GM21381 (cell line): Measurements from ENCODE around the gene TMED9.

Experiments used
- ATAC-seq: cut with Tn5 transposase; IDR thresholded peaks from one replicate; pipeline ENCODE4 v1.9.1; 2021; ENCODE audit warnings: mild to moderate bottlenecking, moderate library complexity; ENCODE audit not compliant: unreplicated experiment

The TMED9 gene

DNA sequence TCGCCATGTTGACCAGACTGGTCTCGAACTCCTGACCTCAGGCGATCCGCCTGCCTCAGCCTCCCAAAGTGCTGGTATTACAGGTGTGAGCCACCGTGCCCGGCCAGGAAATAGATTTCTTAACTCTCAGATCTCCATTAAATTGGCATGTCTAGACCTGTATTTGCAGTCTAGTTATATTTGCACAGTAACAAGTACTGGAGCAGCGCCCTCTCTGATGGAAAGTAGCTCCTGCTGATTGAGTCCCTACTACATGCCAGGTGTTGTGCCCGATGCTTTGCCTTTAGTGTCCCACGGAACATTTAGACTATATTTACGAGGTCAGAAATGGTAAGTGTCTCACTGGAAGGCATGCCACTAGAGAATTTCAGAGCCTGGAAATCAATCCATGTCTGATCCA is 15.8 kb upstream of the TMED9 start:
- no peak for ATAC-seq

DNA sequence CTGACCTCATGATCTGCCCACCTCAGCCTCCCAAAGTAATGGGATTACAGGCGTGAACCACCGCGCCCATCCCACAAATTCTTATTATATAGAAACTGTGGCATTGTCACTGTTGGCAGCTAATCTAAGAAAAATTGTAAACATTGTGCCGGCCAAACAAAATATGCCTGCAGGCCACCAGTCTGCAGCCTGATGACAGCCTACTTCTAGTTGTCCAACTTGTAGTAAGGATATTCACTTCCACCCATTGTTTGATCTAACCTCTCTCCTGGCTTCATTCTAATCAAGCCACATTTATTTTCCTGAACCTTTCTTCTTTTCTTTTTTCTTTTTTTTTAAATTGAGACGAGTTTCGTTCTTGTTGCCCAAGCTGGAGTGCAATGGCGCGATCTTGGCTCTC is 13.7 kb upstream of the TMED9 start:
- no peak for ATAC-seq

DNA sequence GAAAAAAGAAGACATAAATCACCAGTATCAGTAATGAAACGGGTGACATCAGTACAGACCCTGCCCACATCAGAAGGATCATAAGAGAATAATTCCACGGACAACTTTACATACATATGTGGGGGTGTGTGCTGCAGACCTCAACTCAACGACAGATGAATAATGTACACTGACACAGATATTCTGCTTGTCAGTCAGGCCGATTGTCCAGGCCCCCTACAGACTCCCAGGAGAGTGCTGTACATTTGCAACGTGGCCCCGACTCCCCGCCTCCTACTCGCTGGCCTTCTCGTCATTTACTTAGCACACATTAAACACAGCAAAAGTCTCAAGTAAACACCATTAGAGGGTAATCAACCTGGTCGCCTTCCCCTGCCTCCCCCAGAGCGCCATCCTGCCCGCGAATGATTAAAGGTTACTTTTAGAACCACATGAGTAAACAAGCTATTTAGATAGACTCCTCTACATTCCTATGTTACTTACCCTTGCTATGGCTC is 3.5 kb upstream of the TMED9 start:
- ATAC-seq, result no peak

DNA sequence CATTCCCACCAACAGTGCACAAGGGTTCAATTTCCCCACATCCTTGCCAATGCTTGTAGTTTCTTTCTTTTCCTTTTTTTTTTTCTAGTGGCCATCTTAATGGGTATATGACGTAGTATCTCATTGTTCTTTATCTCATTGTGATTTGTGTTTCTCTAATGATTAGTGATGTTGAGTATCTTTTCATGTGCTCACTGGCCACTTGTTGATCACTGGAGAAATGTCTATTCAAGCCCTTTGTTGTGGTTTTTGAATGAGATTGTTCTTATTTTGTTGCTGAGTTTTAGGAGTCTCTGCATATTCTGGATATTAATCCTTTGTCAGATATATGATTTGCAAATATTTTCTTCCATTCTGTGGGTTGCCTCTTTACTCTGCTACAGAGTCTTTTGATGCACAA is 1.6 kb upstream of the TMED9 start:
- no peak for ATAC-seq

DNA sequence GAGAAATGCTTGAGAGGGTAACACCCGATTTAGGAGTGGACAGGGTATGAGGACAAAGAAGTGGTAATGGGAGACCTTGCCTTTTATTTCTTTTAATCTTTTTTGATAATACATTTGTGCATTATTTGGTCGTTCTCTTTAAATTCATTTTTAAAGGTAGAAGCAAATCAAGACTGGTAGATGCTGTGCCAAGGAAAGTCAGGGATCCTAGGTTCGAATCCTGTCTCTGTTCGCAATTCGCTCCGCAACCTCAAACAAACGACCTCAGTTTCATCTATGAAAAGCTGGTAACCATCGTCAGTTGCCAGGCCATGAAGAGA is 353 bp upstream of the TMED9 start:
- no peak for ATAC-seq

DNA sequence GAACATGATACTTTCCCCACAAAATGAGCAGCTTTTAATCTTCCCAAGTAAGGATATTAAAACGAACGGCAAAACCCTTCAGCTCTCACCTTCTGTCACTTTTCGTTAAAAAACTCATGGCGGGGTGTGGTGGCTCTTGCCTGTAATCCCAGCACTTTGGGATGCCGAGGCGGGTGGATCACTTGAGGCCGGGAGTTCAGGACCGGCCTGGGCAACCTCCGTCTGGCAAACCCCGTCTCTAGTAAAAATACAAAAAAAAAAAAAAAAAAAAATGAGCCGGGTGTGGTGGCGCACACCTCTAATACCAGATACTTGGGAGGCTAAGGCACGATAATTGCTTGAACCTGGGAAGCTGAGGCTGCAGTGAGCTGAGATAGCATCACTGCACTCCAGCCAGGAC is 902 bp downstream of the TMED9 start:
- ATAC-seq, result no peak

DNA sequence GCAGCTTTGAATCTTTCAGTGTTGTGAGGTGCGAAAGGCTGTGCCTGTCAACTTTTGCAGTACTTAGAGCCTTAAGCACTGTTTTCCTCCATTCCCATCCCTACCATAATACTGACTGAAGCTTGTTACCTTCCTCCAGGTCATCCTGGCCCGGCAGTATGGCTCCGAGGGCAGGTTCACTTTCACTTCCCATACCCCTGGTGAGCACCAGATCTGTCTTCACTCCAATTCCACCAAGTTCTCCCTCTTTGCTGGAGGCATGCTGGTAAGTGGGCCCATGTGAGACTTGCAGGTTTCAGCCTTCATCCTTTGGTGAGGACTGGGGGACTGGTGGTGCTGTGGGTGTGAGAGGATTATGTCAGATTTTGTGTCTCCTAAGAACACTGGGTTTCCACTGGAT is 1.5 kb downstream of the TMED9 start:
- no peak for ATAC-seq

DNA sequence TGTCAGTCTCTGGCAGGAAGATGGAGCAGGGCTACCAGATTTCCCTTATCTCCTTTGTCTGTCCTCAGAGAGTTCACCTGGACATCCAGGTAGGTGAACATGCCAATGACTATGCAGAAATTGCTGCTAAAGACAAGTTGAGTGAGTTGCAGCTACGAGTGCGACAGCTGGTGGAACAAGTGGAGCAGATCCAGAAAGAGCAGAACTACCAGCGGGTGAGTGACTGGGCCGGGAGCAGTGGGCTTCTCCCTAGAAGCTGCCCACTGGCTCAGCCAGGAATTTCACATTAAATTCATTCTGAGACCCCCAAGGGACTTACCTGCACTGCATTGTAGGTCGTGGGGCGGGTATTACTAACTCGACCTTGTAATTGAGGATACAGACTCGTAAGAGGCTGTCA is 2.1 kb downstream of the TMED9 start:
- ATAC-seq, result no peak

DNA sequence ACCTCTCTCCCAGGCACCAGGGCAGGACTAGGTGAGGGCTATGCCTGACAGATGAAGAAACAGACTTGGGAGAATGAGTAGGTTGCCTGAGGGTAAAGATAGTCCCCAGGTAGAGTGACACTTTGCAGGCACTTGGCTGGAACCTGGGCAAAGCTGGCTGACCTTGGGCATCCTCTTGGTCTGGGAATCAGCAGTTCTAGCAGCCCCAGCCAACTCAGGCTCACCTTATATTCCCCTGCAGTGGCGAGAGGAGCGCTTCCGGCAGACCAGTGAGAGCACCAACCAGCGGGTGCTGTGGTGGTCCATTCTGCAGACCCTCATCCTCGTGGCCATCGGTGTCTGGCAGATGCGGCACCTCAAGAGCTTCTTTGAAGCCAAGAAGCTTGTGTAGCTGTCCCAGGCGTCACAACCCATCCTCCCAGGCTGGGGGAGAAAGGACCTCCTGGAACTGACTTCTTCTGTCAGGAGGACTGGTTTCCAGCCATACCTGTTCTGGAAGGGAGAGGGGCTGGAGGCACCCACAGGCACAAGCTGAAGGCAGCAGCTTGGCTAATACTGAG is 3.1 kb downstream of the TMED9 start:
- ATAC-seq, result no peak

DNA sequence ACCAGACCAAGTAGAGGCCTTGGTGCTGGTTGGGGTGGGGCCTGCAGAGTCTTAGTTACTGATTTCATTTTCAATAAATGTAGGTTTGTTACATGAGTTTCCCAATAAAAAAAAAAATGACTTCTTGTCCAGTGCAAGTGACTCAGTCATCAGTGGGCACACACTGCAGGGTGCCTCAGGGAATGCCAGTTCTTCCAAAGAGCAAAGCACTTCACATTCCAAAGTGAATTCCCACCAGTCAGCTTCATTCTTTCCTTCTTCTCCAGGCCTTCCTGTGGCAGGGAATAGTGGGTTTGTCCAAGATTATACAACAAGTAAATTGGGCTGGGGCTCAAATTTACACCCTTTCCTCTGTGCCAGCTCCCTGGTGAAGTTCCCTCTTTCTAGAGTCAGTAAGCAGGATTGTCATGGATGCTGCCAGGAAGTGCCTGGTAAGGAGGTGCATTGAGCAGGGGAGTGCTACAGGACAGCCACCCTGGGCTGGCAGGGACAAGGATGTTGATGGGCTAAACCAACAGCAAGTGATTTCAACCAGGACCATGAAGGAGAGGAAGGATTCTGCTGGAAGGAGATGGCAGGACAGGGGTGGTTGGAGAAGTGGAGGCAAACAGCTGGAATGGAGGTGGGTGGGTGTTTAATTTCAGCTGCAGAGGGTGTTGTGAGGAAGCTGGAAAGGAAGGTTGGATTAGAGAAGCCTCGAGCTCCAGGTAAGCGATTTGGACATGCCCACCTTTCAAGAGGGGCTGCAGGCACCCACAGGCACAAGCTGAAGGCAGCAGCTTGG is 4.2 kb downstream of the TMED9 start:
- no peak for ATAC-seq

DNA sequence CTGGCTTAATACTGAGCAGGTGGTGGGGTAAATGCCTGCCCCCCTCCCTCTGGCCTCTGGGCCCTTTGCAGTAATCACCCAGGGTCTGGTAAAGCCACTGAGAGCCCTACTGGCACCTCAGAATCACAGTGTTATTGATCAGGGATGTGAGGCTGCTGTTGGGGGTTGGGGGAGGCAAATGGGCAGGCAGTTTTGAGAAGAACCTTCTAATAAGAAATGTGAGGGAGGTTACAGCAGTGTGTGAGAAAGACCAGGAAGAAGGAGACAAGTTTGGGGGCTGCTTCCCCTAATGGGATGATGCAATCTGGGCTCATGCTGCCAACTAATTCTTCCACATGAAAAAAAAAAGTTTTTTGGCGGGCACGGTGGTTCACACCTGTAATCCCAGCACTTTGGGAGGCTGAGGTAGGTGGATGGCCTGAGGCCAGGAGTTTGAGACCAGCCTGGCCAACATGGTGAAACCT is 4.8 kb downstream of the TMED9 start:
- ATAC-seq, result no peak

DNA sequence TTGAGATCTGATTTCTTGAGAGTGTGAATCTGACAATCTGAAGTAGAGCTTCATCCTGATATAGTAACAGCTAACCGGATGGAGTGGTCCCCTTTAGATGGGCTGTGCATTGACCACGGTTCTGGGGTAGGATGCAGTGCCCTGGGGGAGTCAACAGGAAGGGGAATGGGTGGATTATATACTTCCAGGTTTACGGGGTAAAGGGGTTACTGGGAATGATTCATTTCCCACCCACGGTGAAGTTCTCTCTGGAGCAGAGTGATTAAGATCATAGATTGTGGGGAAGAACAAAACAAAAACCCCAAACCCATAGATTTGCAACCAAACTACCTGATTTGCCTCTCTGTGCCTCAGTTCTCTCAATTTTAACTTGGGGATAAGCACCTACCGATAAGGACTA is 6.5 kb downstream of the TMED9 start:
- no peak for ATAC-seq

DNA sequence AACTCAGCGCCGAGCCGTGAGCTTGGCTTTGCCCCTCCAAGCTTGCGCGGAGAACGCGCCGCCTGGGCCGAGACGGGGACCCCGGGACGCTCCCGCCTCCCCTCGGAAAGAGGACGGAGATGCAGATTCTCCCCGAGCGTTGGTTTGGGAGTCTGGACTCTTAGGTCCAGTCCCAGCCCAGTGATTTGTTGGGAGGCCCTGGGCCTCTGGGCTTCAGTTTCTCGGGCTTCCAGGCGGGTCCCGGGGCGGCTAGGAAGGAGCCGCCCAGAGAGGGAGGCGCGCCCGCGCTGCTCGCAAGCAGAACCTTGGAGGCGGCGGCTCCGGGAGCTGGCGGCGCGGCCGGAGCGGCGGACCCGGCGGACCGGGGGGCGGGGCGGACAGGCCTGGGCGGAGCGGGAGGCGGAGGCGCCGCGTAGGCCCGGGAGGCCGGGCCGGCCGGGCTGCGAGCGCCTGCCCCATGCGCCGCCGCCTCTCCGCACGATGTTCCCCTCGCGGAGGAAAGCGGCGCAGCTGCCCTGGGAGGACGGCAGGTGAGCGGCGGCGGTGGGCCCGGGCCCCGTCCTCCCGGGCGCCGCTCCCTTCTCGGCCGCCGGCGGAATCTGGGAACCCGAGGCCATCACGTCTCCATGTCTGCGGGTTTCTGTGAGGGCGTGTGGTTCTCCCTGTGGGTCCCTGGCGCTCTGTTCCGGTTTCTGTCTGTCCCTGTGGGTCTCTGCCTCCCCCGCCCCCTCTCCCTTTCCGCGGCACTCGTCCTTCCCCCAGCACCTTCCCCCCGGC is 7.9 kb downstream of the TMED9 start, which contains the start of gene B4GALT7:
Gene B4GALT7 (plus strand): TSS at position 402 of the 777 bp plus-strand sequence. CDS start 79 bp downstream, at position 481.
- ATAC-seq, result peak; percentile 82

DNA sequence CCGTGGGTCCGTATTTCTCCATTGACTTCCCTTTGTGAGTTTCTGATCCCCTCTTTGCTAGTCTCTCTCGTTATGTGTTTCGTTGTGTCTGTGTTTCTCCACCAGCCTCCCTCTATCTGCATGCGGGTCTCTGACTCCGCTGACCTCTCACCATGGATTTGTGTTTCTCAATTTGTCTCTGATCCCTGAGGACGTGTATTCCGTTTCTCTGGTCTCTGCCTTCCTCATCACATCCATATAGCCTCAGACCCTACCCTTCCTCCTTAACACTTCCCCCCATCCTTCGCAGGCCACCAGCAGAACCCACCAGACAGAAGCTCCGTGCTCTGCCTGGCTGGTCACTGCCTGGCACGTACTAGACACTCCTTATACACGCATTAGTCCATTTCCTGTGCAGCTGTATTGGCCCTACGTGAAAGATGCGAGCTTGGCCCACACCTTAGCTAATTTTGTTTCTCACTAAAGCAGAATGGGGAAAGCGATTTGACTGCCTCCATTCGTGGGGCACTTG is 8.6 kb downstream of the TMED9 start:
- ATAC-seq, result no peak

DNA sequence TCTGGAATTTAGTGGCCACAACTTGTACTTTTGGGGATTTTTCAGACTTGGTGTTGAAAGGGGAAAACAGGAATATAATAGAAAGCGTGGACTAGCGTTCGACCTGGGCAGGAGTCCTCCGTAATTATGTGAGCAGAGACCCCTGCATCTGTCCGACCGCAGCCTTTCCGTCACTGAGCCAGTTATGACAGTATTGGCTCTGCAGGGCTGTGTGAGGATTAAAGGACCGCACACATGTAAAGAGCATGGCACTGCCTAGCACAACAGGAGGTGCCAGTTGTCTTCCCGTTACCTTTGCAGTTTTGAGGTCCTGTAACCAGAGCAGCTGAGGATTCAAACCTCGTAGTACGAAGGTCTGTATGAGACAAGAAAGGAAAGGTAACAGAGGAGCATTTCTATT is 9.1 kb downstream of the TMED9 start:
- ATAC-seq, result no peak

DNA sequence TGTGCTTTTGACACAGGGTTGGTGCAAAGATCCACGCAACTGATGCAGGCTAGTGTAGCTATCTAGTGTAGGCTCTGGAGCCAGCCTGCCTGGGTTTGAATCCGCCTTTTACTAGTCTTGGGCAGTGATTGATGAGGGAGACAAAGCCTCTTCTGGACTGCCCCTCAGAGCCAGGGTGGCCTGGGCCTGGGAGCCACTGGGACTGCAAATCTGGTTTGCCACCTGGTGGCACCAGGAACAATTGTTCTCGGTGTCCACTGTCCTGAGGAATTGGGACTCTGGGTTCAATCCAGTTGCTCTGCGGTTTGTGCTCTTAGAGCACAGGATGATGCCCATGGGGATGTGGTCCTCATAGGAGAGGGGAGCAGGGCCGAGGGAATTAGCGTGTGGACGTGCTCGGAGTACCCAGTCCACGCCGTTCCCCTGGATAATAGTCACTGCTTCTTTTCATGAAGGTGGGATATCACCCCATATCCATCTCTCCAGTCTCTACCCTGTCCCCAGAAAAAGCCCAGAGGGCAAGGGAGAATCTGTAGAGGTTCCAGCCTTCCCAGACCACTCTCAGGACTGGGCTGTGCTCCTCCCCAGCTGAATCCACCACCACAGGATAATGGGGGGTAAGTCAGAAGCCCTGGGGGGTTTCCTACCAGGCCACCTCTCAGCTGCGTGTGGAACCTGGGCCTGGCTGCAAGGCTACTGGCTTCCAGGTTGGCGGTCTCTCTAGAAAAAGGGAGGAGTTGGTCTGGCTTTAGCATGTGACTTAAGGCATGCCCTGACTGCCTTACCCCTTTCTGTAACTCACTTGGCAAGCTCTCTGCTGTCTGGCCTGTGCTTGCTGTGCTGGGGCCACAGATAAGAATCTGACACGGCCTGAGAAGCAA is 9.8 kb downstream of the TMED9 start:
- no peak for ATAC-seq

DNA sequence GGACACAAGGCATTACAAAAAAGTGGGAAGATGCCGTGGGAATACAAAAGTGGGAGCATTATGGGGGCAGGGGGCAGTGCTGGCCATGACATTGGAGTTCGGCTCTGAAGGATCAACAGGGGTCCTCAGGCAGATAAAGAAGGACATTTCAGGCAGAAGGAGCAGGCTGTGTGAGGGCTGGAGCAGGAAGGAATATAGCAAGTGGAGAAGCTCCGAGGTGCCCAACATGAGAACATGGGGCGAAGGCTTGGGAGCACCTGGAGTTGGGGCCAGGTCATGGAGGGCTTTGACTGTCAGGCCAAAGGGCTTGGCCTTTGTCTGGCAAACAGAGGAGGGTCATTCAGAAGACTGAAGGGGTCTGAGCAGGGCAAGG is 10.4 kb downstream of the TMED9 start:
- ATAC-seq, result no peak

DNA sequence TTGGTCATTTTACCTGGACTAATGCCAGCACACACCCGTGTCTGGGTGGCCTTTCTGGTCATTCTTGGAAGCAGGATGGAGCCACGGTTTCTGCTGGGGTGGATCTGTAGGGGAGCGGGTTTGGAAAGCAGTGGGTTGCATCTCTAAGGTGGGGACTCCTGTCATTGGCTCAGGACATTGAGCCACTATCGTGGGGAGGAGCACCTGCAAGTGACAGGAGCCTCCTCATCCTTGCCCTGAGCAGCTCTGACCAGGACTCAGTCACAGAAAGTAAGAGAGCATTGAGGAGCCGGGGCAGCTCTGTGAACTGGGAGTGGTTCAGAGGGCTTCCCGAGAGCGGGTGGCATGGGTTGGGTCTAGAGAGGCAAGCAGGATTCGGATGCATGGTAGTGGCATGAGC is 11.6 kb downstream of the TMED9 start:
- ATAC-seq, result no peak

DNA sequence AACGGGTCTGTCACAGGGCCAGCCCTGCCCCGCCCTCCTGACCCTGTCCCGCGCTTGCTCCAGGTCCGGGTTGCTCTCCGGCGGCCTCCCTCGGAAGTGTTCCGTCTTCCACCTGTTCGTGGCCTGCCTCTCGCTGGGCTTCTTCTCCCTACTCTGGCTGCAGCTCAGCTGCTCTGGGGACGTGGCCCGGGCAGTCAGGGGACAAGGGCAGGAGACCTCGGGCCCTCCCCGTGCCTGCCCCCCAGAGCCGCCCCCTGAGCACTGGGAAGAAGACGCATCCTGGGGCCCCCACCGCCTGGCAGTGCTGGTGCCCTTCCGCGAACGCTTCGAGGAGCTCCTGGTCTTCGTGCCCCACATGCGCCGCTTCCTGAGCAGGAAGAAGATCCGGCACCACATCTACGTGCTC is 12.1 kb downstream of the TMED9 start:
- no peak for ATAC-seq

DNA sequence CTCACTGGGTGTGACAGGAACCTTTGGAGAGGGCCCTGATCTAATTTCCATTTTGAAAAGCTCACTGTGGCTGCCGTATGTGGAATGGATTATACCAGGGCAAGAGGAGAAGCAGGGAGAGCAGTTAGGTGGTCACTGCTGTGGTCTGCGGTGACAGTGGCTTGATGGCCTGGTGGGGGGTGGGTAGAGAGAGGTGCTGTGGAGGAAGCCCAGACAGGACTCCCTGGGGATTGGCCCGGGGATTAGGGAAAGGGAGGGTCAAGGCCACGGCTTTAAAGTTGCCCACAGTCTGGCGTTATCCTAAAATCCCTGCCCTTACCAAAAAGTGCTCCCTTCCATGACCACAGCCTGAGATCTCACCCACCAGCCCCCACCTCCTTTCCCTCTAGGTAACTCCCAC is 12.7 kb downstream of the TMED9 start:
- no peak for ATAC-seq

DNA sequence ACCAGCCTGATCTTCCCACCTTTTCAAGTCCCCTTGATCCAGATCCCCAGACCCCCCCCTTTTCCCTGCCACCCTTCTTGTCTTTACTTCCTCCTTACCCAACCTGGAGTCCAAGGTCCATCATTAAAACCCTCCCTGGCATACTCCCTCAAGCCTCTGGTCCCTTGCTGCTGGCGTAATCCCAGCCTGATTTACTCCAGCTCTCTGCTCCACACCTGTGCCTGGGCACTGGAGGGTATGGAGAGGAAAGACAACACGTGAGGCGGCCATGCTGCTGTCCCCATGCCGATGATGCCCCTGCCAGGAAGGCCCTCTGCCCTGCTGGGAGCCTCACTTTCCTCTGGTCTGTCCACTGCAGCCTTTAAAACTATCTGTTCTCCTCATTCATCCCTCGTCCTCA is 13.1 kb downstream of the TMED9 start:
- no peak for ATAC-seq
